Activated CD4-positive, alpha-beta memory T cell treated with anti-CD3 and anti-CD28 coated beads for 36 hours (primary cell): ENCODE data around the gene RHOT2. TPM values are rescaled to one million over a fixed set of nuclear protein-coding genes. Genes with fewer than 3 reads are reported as not detected.
"Not testable (repeated sequence)": the region's sequence is repeated elsewhere in the genome, so short reads cannot be mapped to it uniquely, and the experiment has no call there.

Experiments used
- CTCF ChIA-PET: fragments of 350-600 bp; sonication (Branson Sonifier 250); formaldehyde crosslinking; loops from one replicate; lab custom pipeline; 2021; ENCODE audit warnings: antibody characterized with exemption, inconsistent platforms; lab: Charles Lee
- POLR2A ChIA-PET: fragments of 350-600 bp; sonication (Branson Sonifier 250); formaldehyde crosslinking; loops from one replicate; lab custom pipeline; 2021; ENCODE audit warnings: antibody characterized with exemption; lab: Charles Lee
- DNase-seq: peaks from one replicate; pipeline ENCODE4 v3.0.0-alpha.2; 2020
- H3K27ac Mint-ChIP-seq: one replicate; pipeline ENCODE4 v1.8.0; 2021; ENCODE audit warnings: mixed read lengths
- H3K27me3 Mint-ChIP-seq: one replicate; pipeline ENCODE4 v1.8.0; 2021; ENCODE audit warnings: mixed read lengths
- H3K36me3 Mint-ChIP-seq: one replicate; pipeline ENCODE4 v1.8.0; 2021; ENCODE audit warnings: mixed read lengths
- H3K4me1 Mint-ChIP-seq: one replicate; pipeline ENCODE4 v1.8.0; 2021; ENCODE audit warnings: low read depth, mixed read lengths
- H3K4me3 Mint-ChIP-seq: one replicate; pipeline ENCODE4 v1.8.0; 2021; ENCODE audit warnings: mild to moderate bottlenecking, mixed read lengths
- H3K9me3 Mint-ChIP-seq: one replicate; pipeline ENCODE4 v1.8.0; 2021; ENCODE audit warnings: mixed read lengths
- intact Hi-C: fragments of 100-400 bp; cut with micrococcal nuclease; formaldehyde crosslinking; loops from one replicate; pipeline ENCODE4 v1.15.1; 2023
- total RNA-seq, 2 experiments: library from RNA; stranded (reverse); gene quantifications; one replicate each; pipeline ENCODE4 v1.2.3, GENCODE V29; 2021

RHOT2 gene
- total RNA-seq, 2 experiments from 2014 or later = 112 to 128 TPM

GRCh38 chr16:711548-712320 lies 43.8 kb downstream of the RHOT2 start:
- peak; percentile 85 for DNase-seq
- CTCF ChIA-PET = interaction anchor here (0.7 to 5.2 kb wide), 22 partner anchors 8 to 391 kb away, joined by 3 to 120 read pairs (median 4); partner anchors contain the start of genes ANTKMT, CCDC78, CHTF18 and CIAO3

GRCh38 chr16:712740-713250 lies 44.9 kb downstream of the RHOT2 start:
- POLR2A ChIA-PET = interaction anchor here (1.2 to 1.6 kb wide), 2 partner anchors 8 to 73 kb away, joined by 3 to 5 read pairs; partner anchors contain the start of gene ANTKMT
- H3K4me1 Mint-ChIP-seq, H3K9me3 Mint-ChIP-seq, H3K4me3 Mint-ChIP-seq, H3K27ac Mint-ChIP-seq, H3K36me3 Mint-ChIP-seq, intact Hi-C loops: not testable (repeated sequence)
- H3K27me3 Mint-ChIP-seq = peaks cover 32% of the 10 kb centered on the region
- CTCF ChIA-PET = interaction anchor here (0.7 to 5.2 kb wide), 21 partner anchors 7 to 390 kb away, joined by 3 to 120 read pairs (median 4); partner anchors contain the start of genes ANTKMT, CCDC78, CHTF18 and CIAO3
- DNase-seq = peak; percentile 78

More at GRCh38 chr16:711548-712320, 43.8 kb downstream of the RHOT2 start:
- no peaks in the 10 kb centered on the region for H3K9me3 Mint-ChIP-seq
- no peaks in the 10 kb centered on the region for H3K36me3 Mint-ChIP-seq
- POLR2A ChIA-PET = interaction anchor here (1.2 to 1.6 kb wide), 2 partner anchors 10 to 74 kb away, joined by 3 to 5 read pairs; partner anchors contain the start of gene ANTKMT
- H3K4me1 Mint-ChIP-seq = peaks cover 5% of the 10 kb centered on the region
- H3K27me3 Mint-ChIP-seq = peaks cover 39% of the 10 kb centered on the region
- no peak overlapping the region for H3K4me3 Mint-ChIP-seq
- intact Hi-C loops = loop anchor here (1.0 kb wide), 1 partner anchor 74 kb away; no protein-coding TSS in a partner anchor
- no peak overlapping the region for H3K27ac Mint-ChIP-seq

- CTCF ChIA-PET = interaction anchor here (1.3 to 5.2 kb wide), 6 partner anchors 10 to 72 kb away, joined by 4 to 120 read pairs (median 12); partner anchors contain the start of genes CHTF18, CIAO3 and RPUSD1
- H3K4me3 Mint-ChIP-seq = no peak overlapping the region
- POLR2A ChIA-PET = no interaction called here
- intact Hi-C loops = no loop called here
- peaks cover 21% of the 10 kb centered on the region for H3K27me3 Mint-ChIP-seq
- no peaks in the 10 kb centered on the region for H3K36me3 Mint-ChIP-seq
- H3K9me3 Mint-ChIP-seq = no peaks in the 10 kb centered on the region
- peaks cover 8% of the 10 kb centered on the region for H3K4me1 Mint-ChIP-seq
- no peak overlapping the region for H3K27ac Mint-ChIP-seq
- no peak for DNase-seq
Observed at GRCh38 chr16:714079-714478, 46.1 kb downstream of the RHOT2 start.

GRCh38 chr16:714558-715476 lies 46.9 kb downstream of the RHOT2 start, which contains the start of gene METRN:
Gene METRN (plus strand): TSS chr16:715118. CDS start chr16:715290, 172 bp downstream.
- Mint-ChIP-seq H3K9me3 (no peaks in the 10 kb centered on the region), H3K36me3 (no peaks in the 10 kb centered on the region)

GRCh38 chr16:715477-716199 lies 47.7 kb downstream of the RHOT2 start:
- peaks cover 19% of the 10 kb centered on the region for H3K4me1 Mint-ChIP-seq

More at GRCh38 chr16:714558-715476, 46.9 kb downstream of the RHOT2 start, which contains the start of gene METRN:
- no peak within 1 kb of the TSS for H3K27ac Mint-ChIP-seq
- CTCF ChIA-PET = interaction anchor here (0.7 to 5.2 kb wide), 8 partner anchors 10 to 340 kb away, joined by 3 to 120 read pairs (median 10); partner anchors contain the start of genes CHTF18, CIAO3, HAGHL and RPUSD1
- peaks cover 14% of the 10 kb centered on the region for H3K27me3 Mint-ChIP-seq
- H3K4me3 Mint-ChIP-seq = peak within 1 kb of the TSS; percentile 57
- POLR2A ChIA-PET = interaction anchor here (0.6 to 1.5 kb wide), 4 partner anchors 11 to 40 kb away, joined by 3 to 9 read pairs (median 6); partner anchors contain the start of genes CCDC78 and HAGHL
- peaks cover 14% of the 10 kb centered on the region for H3K4me1 Mint-ChIP-seq
- DNase-seq = peak; percentile 91
- intact Hi-C loops = no loop called here

GRCh38 chr16:716200-716568 lies 48.3 kb downstream of the RHOT2 start:
- CTCF ChIA-PET = interaction anchor here (0.8 to 5.2 kb wide), 9 partner anchors 9 to 70 kb away, joined by 3 to 120 read pairs (median 9); partner anchors contain the start of genes CHTF18, CIAO3, HAGHL and RPUSD1
- peaks cover 9% of the 10 kb centered on the region for H3K27me3 Mint-ChIP-seq
- POLR2A ChIA-PET = interaction anchor here (1.2 to 1.5 kb wide), 4 partner anchors 10 to 21 kb away, joined by 3 to 9 read pairs (median 6); partner anchors contain the start of genes CCDC78 and HAGHL
- no peaks in the 10 kb centered on the region for H3K36me3 Mint-ChIP-seq
- H3K27ac Mint-ChIP-seq = no peak overlapping the region
- H3K4me3 Mint-ChIP-seq = peak overlapping the region; percentile 37
- no peaks in the 10 kb centered on the region for H3K9me3 Mint-ChIP-seq
- no peak for DNase-seq
- peaks cover 19% of the 10 kb centered on the region for H3K4me1 Mint-ChIP-seq
- intact Hi-C loops = loop anchor here (1.0 kb wide), 1 partner anchor 24 kb away; the partner anchor contains the start of gene CIAO3

More at GRCh38 chr16:715477-716199, 47.7 kb downstream of the RHOT2 start:
- H3K36me3 Mint-ChIP-seq = no peaks in the 10 kb centered on the region
- H3K27me3 Mint-ChIP-seq = peaks cover 10% of the 10 kb centered on the region
- H3K9me3 Mint-ChIP-seq = no peaks in the 10 kb centered on the region
- ChIA-PET POLR2A (interaction anchor here (0.6 to 1.5 kb wide), 5 partner anchors 11 to 41 kb away, joined by 3 to 9 read pairs (median 6); partner anchors contain the start of genes CCDC78 and HAGHL), CTCF (interaction anchor here (0.8 to 5.2 kb wide), 10 partner anchors 9 to 71 kb away, joined by 3 to 120 read pairs (median 6); partner anchors contain the start of genes CHTF18, CIAO3, HAGHL and RPUSD1)
- DNase-seq = no peak
- no peak overlapping the region for H3K27ac Mint-ChIP-seq
- H3K4me3 Mint-ChIP-seq = peak overlapping the region; percentile 57
- intact Hi-C loops = loop anchor here (1.0 kb wide), 1 partner anchor 25 kb away; the partner anchor contains the start of gene CIAO3

GRCh38 chr16:716768-717325 lies 48.9 kb downstream of the RHOT2 start:
- Mint-ChIP-seq H3K4me3 (peak overlapping the region; percentile 37), H3K9me3 (no peaks in the 10 kb centered on the region), H3K27ac (no peak overlapping the region), H3K27me3 (peaks cover 7% of the 10 kb centered on the region), H3K36me3 (no peaks in the 10 kb centered on the region), H3K4me1 (peaks cover 19% of the 10 kb centered on the region)
- CTCF ChIA-PET = interaction anchor here (0.9 to 5.2 kb wide), 6 partner anchors 11 to 70 kb away, joined by 3 to 120 read pairs (median 6); partner anchors contain the start of genes CHTF18, CIAO3, HAGHL and RPUSD1
- POLR2A ChIA-PET = interaction anchor here (1.4 to 1.5 kb wide), 2 partner anchors 9 to 13 kb away, joined by 3 to 9 read pairs; partner anchors contain the start of genes CCDC78 and HAGHL
- no peak for DNase-seq
- intact Hi-C loops = loop anchor here (1.0 kb wide), 1 partner anchor 23 kb away; the partner anchor contains the start of gene CIAO3

GRCh38 chr16:717450-718245 lies 49.7 kb downstream of the RHOT2 start:
- no peak for DNase-seq
- Mint-ChIP-seq H3K27me3 (peaks cover 7% of the 10 kb centered on the region), H3K4me3 (no peak overlapping the region), H3K4me1 (peaks cover 19% of the 10 kb centered on the region), H3K27ac (no peak overlapping the region), H3K9me3 (no peaks in the 10 kb centered on the region), H3K36me3 (no peaks in the 10 kb centered on the region)
- intact Hi-C loops = no loop called here
- POLR2A ChIA-PET = no interaction called here
- CTCF ChIA-PET = interaction anchor here (0.6 kb wide), 1 partner anchor 18 kb away, joined by 4 read pairs; no protein-coding TSS in a partner anchor

- POLR2A ChIA-PET = no interaction called here
- CTCF ChIA-PET = interaction anchor here (1.2 kb wide), 1 partner anchor 11 kb away, joined by 4 read pairs; no protein-coding TSS in a partner anchor
Observed at GRCh38 chr16:718389-718788, 50.5 kb downstream of the RHOT2 start.

More at GRCh38 chr16:718389-718788, 50.5 kb downstream of the RHOT2 start:
- DNase-seq = no peak
- no peak overlapping the region for H3K27ac Mint-ChIP-seq
- H3K36me3 Mint-ChIP-seq = no peaks in the 10 kb centered on the region
- intact Hi-C loops = no loop called here
- peaks cover 5% of the 10 kb centered on the region for H3K27me3 Mint-ChIP-seq
- H3K4me3 Mint-ChIP-seq = no peak overlapping the region
- peaks cover 18% of the 10 kb centered on the region for H3K4me1 Mint-ChIP-seq
- H3K9me3 Mint-ChIP-seq = no peaks in the 10 kb centered on the region
